Stomach (tissue), 4 donors: ENCODE measurements around the gene RPP30.

Source experiments
- CTCF ChIP-seq, 7 experiments: fragments of 450-650 bp in 4 of 7; fragments of 200-600 bp in 3 of 7; sonication (generic) in 3 of 7; IDR thresholded peaks; one replicate each; pipeline ENCODE4 v1.5.1; 2016 to 2019; ENCODE audit warnings: antibody characterized with exemption in 7 of 7, control low read depth in 2 of 7, mild to moderate bottlenecking in 1 of 7
- EP300 ChIP-seq: sonication (generic); formaldehyde crosslinking; IDR thresholded peaks from one replicate; pipeline ENCODE4 v1.6.1; 2017; ENCODE audit warnings: antibody characterized with exemption
- POLR2AphosphoS5 ChIP-seq, 3 donors: sonication (generic); formaldehyde crosslinking; IDR thresholded peaks; one replicate each; pipeline ENCODE4 v1.6.1; 2016; ENCODE audit warnings: antibody characterized with exemption in 3 of 3

- TF ChIP-seq CTCF (IDR thresholded peaks at IDR 0.05) (no peak), POLR2AphosphoS5 (IDR thresholded peaks at IDR 0.05) (no peak), EP300 (no peak)
These were observed 29.0 kb upstream of the RPP30 start for GRCh38 chr10:90842725-90843124.
